ENCODE results near the gene CDK19.

DNA sequence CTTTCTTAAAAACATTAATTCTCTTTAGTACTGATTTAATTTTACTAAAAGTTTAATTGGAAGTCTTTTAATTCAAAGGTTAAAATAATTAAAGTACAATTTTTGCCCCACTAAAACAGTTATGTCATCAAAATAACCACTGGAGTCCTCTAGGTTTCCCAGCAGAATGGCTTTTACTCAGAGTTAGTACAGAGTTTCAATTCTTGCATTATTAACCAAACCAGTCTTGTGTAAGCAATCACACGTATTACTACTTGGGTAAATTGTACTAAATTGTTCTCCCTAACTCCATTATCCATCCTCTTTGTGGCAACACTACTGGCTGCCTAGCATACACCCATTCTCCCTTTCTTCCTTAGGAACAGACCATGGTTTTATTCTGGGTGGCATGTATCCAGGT, 36.9 kb downstream of the CDK19 start:
- no peak for TF ChIP-seq EZH2 (IDR thresholded peaks at IDR 0.05; ENCODE audit: borderline replicate concordance, low read length)
- TF ChIP-seq, protein P1, sequence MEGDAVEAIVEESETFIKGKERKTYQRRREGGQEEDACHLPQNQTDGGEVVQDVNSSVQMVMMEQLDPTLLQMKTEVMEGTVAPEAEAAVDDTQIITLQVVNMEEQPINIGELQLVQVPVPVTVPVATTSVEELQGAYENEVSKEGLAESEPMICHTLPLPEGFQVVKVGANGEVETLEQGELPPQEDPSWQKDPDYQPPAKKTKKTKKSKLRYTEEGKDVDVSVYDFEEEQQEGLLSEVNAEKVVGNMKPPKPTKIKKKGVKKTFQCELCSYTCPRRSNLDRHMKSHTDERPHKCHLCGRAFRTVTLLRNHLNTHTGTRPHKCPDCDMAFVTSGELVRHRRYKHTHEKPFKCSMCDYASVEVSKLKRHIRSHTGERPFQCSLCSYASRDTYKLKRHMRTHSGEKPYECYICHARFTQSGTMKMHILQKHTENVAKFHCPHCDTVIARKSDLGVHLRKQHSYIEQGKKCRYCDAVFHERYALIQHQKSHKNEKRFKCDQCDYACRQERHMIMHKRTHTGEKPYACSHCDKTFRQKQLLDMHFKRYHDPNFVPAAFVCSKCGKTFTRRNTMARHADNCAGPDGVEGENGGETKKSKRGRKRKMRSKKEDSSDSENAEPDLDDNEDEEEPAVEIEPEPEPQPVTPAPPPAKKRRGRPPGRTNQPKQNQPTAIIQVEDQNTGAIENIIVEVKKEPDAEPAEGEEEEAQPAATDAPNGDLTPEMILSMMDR (IDR thresholded peaks at IDR 0.05; ENCODE audit: low read length): no peak

Data from OCI-LY1 (cell line).